Measurements from ENCODE around the gene LRBA. TPM values are rescaled to one million over a fixed set of nuclear protein-coding genes. Genes with fewer than 3 reads are reported as not detected.

The LRBA gene
- polyA plus RNA-seq, 1 of the 3 experiments (the other 2 are of a cell fraction): 11.4 TPM

DNA sequence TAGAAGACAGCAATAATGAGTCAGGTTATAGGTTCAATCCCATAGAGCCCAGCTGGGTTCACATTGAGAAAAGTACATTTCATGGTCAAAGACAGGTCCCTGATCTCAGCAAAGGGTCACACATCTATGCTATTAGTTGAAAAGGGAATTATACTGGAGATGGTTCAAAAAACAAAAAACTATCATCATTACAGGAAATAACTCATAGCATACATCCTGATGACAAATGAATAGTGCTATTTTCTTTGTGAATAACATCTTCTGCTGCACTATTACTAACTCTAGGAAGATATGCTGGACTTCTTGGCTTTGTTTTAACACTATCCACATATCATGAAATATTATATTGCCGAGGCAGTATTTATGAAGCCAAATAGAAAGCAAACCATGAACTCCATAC, 635.6 kb downstream of the LRBA start:
- Histone ChIP-seq H2AFZ (ENCODE audit: low read depth) (no peak overlapping the region), H3K36me3 (replicated peaks in 1 of 2; ENCODE audit: control insufficient read depth in 1 of 2, insufficient read depth in 2 of 2, low read length in 1 of 2) (no peaks in the 10 kb centered on the region), H3K27me3 (ENCODE audit: insufficient read depth) (no peaks in the 10 kb centered on the region), H3K4me3 (ENCODE audit: low read depth in 2 of 2, low read length in 1 of 2) (no peak overlapping the region), H4K20me1 (ENCODE audit: insufficient read depth) (no peaks in the 10 kb centered on the region), H3K9me3 (no peaks in the 10 kb centered on the region), H3F3A (replicated peaks; ENCODE audit: insufficient read depth) (peaks cover 10% of the 10 kb centered on the region), H3K9me2 (no peaks in the 10 kb centered on the region), H3K4me2 (no peak overlapping the region), H3K9ac (no peak overlapping the region), H3K27ac (ENCODE audit: low read depth in 2 of 2, low read length in 1 of 2) (peak overlapping the region in 1 of 2 experiments; percentile 55; a peak in 2 of 4 replicates), H3K79me2 (ENCODE audit: insufficient read depth) (no peaks in the 10 kb centered on the region), H3K4me1 (ENCODE audit: control insufficient read depth in 1 of 2, insufficient read depth in 2 of 2, low read depth in 1 of 2, low read length in 1 of 2) (peaks cover 0 to 2% of the 10 kb centered on the region in 2 experiments; a peak in 1 of 4 replicates)
- WGBS (ENCODE audit: low lambda C conversion rate): 21% methylated on average over 1 of the region's 1 CpG
- TF ChIP-seq, protein P1, sequence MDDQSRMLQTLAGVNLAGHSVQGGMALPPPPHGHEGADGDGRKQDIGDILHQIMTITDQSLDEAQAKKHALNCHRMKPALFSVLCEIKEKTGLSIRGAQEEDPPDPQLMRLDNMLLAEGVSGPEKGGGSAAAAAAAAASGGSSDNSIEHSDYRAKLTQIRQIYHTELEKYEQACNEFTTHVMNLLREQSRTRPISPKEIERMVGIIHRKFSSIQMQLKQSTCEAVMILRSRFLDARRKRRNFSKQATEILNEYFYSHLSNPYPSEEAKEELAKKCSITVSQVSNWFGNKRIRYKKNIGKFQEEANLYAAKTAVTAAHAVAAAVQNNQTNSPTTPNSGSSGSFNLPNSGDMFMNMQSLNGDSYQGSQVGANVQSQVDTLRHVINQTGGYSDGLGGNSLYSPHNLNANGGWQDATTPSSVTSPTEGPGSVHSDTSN (IDR thresholded peaks at IDR 0.05): peak; percentile 52; the same call in 1 of the 2 replicates
- TF ChIP-seq ELF1 (IDR thresholded peaks at IDR 0.05) (no peak), NFIC (IDR thresholded peaks at IDR 0.05; ENCODE audit: borderline replicate concordance) (peak; percentile 47; the same call in 1 of the 2 replicates), TEAD4 (IDR thresholded peaks at IDR 0.05; ENCODE audit: borderline replicate concordance, insufficient read depth) (peak; percentile 49; the same call in 1 of the 2 replicates), JUND (IDR thresholded peaks at IDR 0.05) (peak; percentile 33), TCF12 (IDR thresholded peaks at IDR 0.05) (peak; percentile 41; the same call in 1 of the 2 replicates), GATA2 (CRISPR knock-in tag; IDR thresholded peaks at IDR 0.05) (no peak), FOSL2 (IDR thresholded peaks at IDR 0.05; ENCODE audit: borderline replicate concordance, low read depth) (peak; percentile 57), TAF1 (IDR thresholded peaks at IDR 0.05; ENCODE audit: borderline replicate concordance, low read depth, low read length) (no peak)
- DNase-seq: no peak
- ChIA-PET POLR2A (no interaction called here), CTCF (interaction anchor here (1.5 kb wide), 1 partner anchor 23 kb away, joined by 5 read pairs; no protein-coding TSS in a partner anchor)

DNA sequence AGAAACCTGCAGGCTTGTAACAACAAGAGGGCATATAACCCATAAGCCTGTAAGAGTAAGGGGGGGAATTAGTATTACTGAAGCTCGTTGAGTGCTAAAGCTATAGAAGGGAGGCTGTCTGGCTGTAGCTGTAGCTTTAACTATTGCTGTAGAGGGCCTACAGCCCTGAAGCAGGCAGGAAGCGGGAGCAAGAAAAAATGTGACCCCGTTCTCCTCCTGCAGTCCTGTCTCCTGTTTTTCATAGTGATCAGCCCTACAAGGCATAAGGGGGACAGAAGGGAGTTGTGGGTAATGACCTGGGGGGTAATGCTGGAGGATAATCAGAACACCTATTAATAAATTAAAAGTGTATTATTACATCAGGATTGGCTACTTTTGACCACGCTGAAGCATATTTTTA, 640.1 kb downstream of the LRBA start:
- TF ChIP-seq, protein P1 (IDR thresholded peaks at IDR 0.05): no peak
- WGBS (ENCODE audit: low lambda C conversion rate): 67% methylated on average over 4 of the region's 4 CpGs

DNA sequence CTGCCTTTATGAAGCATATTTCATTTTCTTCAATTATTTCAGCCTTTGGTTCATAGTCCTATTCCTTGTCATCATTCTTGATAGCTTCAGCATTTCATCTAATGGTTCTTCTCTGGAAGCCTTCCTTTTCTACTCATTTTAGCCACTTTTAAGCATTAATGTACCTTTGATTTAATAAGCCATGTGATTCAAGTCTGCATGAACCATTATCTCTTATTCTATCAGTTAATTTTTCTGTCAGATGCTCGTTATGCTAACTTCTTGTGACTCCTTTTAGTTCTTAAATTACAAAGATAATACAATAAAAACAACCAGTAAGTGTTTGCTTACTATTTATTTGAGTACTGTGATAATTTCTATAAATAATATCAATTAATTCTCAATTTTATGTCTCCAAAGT, 643.2 kb downstream of the LRBA start:
- no peak overlapping the region for H3K27ac ChIP-seq (ENCODE audit: low read depth in 2 of 2, low read length in 1 of 2)
- H3F3A ChIP-seq (replicated peaks; ENCODE audit: insufficient read depth): peaks cover 7% of the 10 kb centered on the region
- H3K27me3 ChIP-seq (ENCODE audit: insufficient read depth): no peaks in the 10 kb centered on the region
- H3K4me1 ChIP-seq (ENCODE audit: control insufficient read depth in 1 of 2, insufficient read depth in 2 of 2, low read depth in 1 of 2, low read length in 1 of 2): peaks cover 0 to 17% of the 10 kb centered on the region in 2 experiments; a peak in 3 of 4 replicates
- no peaks in the 10 kb centered on the region for H3K9me3 ChIP-seq
- no peak overlapping the region for H3K9ac ChIP-seq
- no peaks in the 10 kb centered on the region for H3K79me2 ChIP-seq (ENCODE audit: insufficient read depth)
- no peak overlapping the region for H3K4me2 ChIP-seq
- H3K36me3 ChIP-seq (replicated peaks in 1 of 2; ENCODE audit: control insufficient read depth in 1 of 2, insufficient read depth in 2 of 2, low read length in 1 of 2): no peaks in the 10 kb centered on the region
- 80% methylated on average over 1 of the region's 1 CpG for WGBS (ENCODE audit: low lambda C conversion rate)
- H2AFZ ChIP-seq (ENCODE audit: low read depth): no peak overlapping the region
- H3K4me3 ChIP-seq (ENCODE audit: low read depth in 2 of 2, low read length in 1 of 2): no peak overlapping the region
- DNase-seq: no peak
- ChIA-PET CTCF (no interaction called here), POLR2A (no interaction called here)
- no peaks in the 10 kb centered on the region for H4K20me1 ChIP-seq (ENCODE audit: insufficient read depth)
- no peaks in the 10 kb centered on the region for H3K9me2 ChIP-seq
- no peak for TF ChIP-seq NFIC (IDR thresholded peaks at IDR 0.05; ENCODE audit: borderline replicate concordance)
- TF ChIP-seq SMC3 (IDR thresholded peaks at IDR 0.05; ENCODE audit: low read depth, low read length): no peak
- no peak for TF ChIP-seq FOXM1 (IDR thresholded peaks at IDR 0.05; ENCODE audit: low read depth)
- TF ChIP-seq TEAD4 (IDR thresholded peaks at IDR 0.05; ENCODE audit: borderline replicate concordance, insufficient read depth): no peak
- TF ChIP-seq FOXJ3 (CRISPR knock-in tag; IDR thresholded peaks at IDR 0.05): no peak
- no peak for TF ChIP-seq RAD21 (IDR thresholded peaks at IDR 0.05; ENCODE audit: low read length)
- no peak for TF ChIP-seq MXI1 (IDR thresholded peaks at IDR 0.05; ENCODE audit: low read depth, low read length)
- TF ChIP-seq, protein P2, sequence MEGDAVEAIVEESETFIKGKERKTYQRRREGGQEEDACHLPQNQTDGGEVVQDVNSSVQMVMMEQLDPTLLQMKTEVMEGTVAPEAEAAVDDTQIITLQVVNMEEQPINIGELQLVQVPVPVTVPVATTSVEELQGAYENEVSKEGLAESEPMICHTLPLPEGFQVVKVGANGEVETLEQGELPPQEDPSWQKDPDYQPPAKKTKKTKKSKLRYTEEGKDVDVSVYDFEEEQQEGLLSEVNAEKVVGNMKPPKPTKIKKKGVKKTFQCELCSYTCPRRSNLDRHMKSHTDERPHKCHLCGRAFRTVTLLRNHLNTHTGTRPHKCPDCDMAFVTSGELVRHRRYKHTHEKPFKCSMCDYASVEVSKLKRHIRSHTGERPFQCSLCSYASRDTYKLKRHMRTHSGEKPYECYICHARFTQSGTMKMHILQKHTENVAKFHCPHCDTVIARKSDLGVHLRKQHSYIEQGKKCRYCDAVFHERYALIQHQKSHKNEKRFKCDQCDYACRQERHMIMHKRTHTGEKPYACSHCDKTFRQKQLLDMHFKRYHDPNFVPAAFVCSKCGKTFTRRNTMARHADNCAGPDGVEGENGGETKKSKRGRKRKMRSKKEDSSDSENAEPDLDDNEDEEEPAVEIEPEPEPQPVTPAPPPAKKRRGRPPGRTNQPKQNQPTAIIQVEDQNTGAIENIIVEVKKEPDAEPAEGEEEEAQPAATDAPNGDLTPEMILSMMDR (IDR thresholded peaks at IDR 0.05): no peak
- TF ChIP-seq SIN3A (IDR thresholded peaks at IDR 0.05; ENCODE audit: borderline replicate concordance, low read depth, low read length): no peak
- no peak for TF ChIP-seq TCF12 (IDR thresholded peaks at IDR 0.05)
- no peak for TF ChIP-seq ELF1 (IDR thresholded peaks at IDR 0.05)
- TF ChIP-seq GABPA (IDR thresholded peaks at IDR 0.05; ENCODE audit: low read depth): no peak
- no peak for TF ChIP-seq MEF2A (IDR thresholded peaks at IDR 0.05; ENCODE audit: borderline replicate concordance, low read depth)
- no peak for TF ChIP-seq NRF1 (IDR thresholded peaks at IDR 0.05; ENCODE audit: low read depth, low read length)

More for the DNA sequence above, 640.1 kb downstream of the LRBA start:
- Histone ChIP-seq H3K9me2 (no peaks in the 10 kb centered on the region), H3F3A (replicated peaks; ENCODE audit: insufficient read depth) (peaks cover 13% of the 10 kb centered on the region), H3K27ac (ENCODE audit: low read depth in 2 of 2, low read length in 1 of 2) (no peak overlapping the region; a peak in 1 of 4 replicates), H3K9me3 (no peaks in the 10 kb centered on the region), H3K27me3 (ENCODE audit: insufficient read depth) (no peaks in the 10 kb centered on the region), H3K4me3 (ENCODE audit: low read depth in 2 of 2, low read length in 1 of 2) (no peak overlapping the region), H3K79me2 (ENCODE audit: insufficient read depth) (no peaks in the 10 kb centered on the region), H3K9ac (no peak overlapping the region), H4K20me1 (ENCODE audit: insufficient read depth) (no peaks in the 10 kb centered on the region), H3K4me2 (no peak overlapping the region), H2AFZ (ENCODE audit: low read depth) (no peak overlapping the region), H3K4me1 (ENCODE audit: control insufficient read depth in 1 of 2, insufficient read depth in 2 of 2, low read depth in 1 of 2, low read length in 1 of 2) (peaks cover 0 to 2% of the 10 kb centered on the region in 2 experiments; a peak in 1 of 4 replicates), H3K36me3 (replicated peaks in 1 of 2; ENCODE audit: control insufficient read depth in 1 of 2, insufficient read depth in 2 of 2, low read length in 1 of 2) (no peaks in the 10 kb centered on the region)
- ChIA-PET CTCF (no interaction called here), POLR2A (no interaction called here)
- DNase-seq: peak; percentile 15

Data from SK-N-SH (cell line).